Stimulated activated naive B cell treated with anti-CD40 and anti-IgM and Interleukin-4, amounts not matched to agents 10 μg/mL and 1 μg/mL and 100 μg/mL, for 72 hours (primary cell): Measurements from ENCODE around the gene FAM3C.

Experiments used
- ATAC-seq, 2 donors: fragments of 150-1000 bp; cut with Tn5 transposase; replicated peaks; 2 replicates each; pipeline ENCODE4 v1.10.0; 2021; ENCODE audit warnings: moderate library complexity in 1 of 2
- DNase-seq: peaks from one replicate; pipeline ENCODE4 v3.0.0; 2021
- H3K27ac Mint-ChIP-seq: one replicate; pipeline ENCODE4 v1.8.0; 2022; ENCODE audit warnings: mild to moderate bottlenecking, mixed read lengths
- H3K27me3 Mint-ChIP-seq, 2 donors: one replicate each; pipeline ENCODE4 v1.8.0; 2022; ENCODE audit warnings: mixed read lengths in 2 of 2
- H3K36me3 Mint-ChIP-seq, 2 donors: one replicate each; pipeline ENCODE4 v1.8.0; 2022; ENCODE audit warnings: mixed read lengths in 2 of 2, mild to moderate bottlenecking in 1 of 2
- H3K4me1 Mint-ChIP-seq, 2 donors: one replicate each; pipeline ENCODE4 v1.8.0; 2022; ENCODE audit warnings: mixed read lengths in 2 of 2, mild to moderate bottlenecking in 1 of 2
- H3K4me3 Mint-ChIP-seq, 2 donors: one replicate each; pipeline ENCODE4 v1.8.0; 2022; ENCODE audit warnings: mild to moderate bottlenecking in 2 of 2, mixed read lengths in 2 of 2, moderate library complexity in 1 of 2
- H3K9me3 Mint-ChIP-seq, 2 donors: one replicate each; pipeline ENCODE4 v1.8.0; 2022; ENCODE audit warnings: mixed read lengths in 2 of 2, mild to moderate bottlenecking in 1 of 2

Gene FAM3C

DNA sequence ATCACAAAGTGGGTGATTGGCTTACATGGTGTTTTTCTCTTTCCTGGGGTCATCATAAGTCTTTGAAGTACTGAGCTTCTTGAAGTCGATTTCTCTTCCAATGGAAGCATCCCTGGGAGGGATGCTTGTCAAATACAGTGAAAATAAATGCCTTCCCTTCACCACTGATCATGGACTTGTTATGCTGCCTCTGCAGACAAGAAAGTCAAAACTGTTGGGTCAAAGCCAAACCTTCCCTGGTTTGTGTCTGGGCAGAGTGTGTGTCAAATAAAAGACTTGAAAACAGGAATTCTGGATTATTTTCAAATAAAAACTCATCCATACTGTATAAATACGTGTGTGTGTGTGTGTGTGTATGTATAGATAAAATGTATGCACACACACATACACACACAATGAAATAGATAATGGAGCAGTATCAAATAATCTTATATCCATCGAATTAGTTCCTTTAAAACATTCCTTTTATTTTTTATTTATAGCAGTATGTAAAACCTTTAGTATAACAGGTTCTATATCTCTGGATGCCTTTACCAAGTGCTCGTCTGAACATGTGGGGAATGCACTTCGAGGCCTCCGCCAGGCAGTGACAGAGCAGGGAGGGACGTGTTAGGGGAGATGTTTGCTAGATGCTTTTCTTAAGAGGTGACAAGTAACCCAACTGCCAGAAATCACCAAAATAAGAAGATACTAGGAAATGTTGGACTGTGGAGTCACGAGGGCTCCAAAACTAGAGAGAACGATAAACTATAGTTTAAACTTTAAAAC, 94.5 kb downstream of the FAM3C start:
- no peak for DNase-seq
- H3K27me3 Mint-ChIP-seq: no peaks in the 10 kb centered on the region

DNA sequence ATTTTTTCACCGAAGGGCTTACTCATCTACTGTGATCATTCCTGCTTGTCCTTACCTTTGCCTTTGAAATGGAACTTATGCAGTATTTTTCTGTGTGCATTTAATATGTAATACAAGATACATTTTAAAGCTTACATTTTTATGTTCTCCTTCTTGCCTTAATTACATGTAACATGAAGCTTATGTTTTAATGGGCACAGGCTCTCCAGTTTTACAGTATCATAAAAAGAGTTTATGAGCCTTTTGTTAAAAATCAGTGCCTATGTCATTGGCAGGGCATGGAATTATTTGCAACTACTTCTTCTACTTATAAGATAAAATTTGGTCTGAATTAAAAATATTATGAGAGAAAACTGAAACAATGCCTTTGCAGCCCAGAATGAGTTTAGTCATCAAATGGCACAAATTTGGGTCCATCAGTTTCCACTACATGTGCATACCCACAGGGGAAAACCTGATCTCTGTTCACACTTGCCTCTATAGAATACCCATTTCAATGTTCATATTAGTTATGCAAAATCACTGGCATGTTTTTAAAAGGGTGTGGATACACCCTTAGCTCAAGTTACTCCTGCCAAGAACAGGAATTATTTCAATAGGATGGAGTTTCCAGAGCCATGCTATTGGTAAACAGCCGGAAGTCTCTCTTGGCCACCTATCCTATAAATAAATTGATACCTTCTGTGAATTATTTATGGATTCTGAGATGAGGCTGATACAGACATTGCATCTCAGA, 95.3 kb downstream of the FAM3C start:
- H3K36me3 Mint-ChIP-seq: peaks cover 6 to 24% of the 10 kb centered on the region in 2 donors
- H3K9me3 Mint-ChIP-seq: peaks cover 0 to 6% of the 10 kb centered on the region in 2 donors
- H3K4me1 Mint-ChIP-seq: peaks cover 12 to 19% of the 10 kb centered on the region in 2 donors
- no peak for ATAC-seq
- DNase-seq: no peak
- H3K4me3 Mint-ChIP-seq: no peak overlapping the region
- H3K27me3 Mint-ChIP-seq: no peaks in the 10 kb centered on the region
- no peak overlapping the region for H3K27ac Mint-ChIP-seq

More for the DNA sequence above, 94.5 kb downstream of the FAM3C start:
- Mint-ChIP-seq H3K9me3 (peaks cover 0 to 6% of the 10 kb centered on the region in 2 donors), H3K27ac (peak overlapping the region; percentile 79), H3K36me3 (peaks cover 11 to 29% of the 10 kb centered on the region in 2 donors), H3K4me1 (peaks cover 16 to 26% of the 10 kb centered on the region in 2 donors), H3K4me3 (peak overlapping the region in 1 of 2 donors; percentile 31)
- no peak for ATAC-seq
